K562 (cell line): ENCODE measurements around the gene CNOT11. TPM values are rescaled to one million over a fixed set of nuclear protein-coding genes. Genes with fewer than 3 reads are reported as not detected.

Source experiments
- ATAC-seq: fragments of 200-7000 bp; cut with Tn5 transposase; 3 replicates; pipeline ENCODE4 v1.9.1; 2020; ENCODE audit warnings: moderate library complexity
- BruUV-seq: library from RNA; stranded (reverse); fragments of 400-500 nt; replicated peaks from 2 replicates; lab custom pipeline; 2021; lab: Mats Ljungman, UMichigan
- CTCF ChIA-PET: fragments of 300-600 bp; formaldehyde crosslinking; extraction: SDS; loops from one replicate; lab custom pipeline; 2021; ENCODE audit warnings: low intra/inter-chr PET ratio; lab: Yijun Ruan, JAX
- POLR2A ChIA-PET: fragments of 300-600, 350-650 bp; sonication (Branson Sonifier 250); formaldehyde crosslinking; extraction: SDS; loops from one replicate; lab custom pipeline; 2021; ENCODE audit warnings: antibody characterized with exemption, inconsistent platforms; lab: Yijun Ruan, JAX
- DNase-seq, 4 experiments: peaks; one replicate each; pipeline versions ENCODE4 v3.0.0 to v3.0.0-alpha.2; 2011 to 2018; ENCODE audit warnings: low spot score in 3 of 4, mixed read lengths in 3 of 4; ENCODE audit errors: extremely low read depth in 1 of 4
- FAIRE-seq: peaks from 2 replicates; lab custom pipeline; 2011; peaks lifted over from hg19 to GRCh38; lab: Jason Lieb, UNC
- H2AFZ ChIP-seq: 2 replicates; pipeline ENCODE4 v1.6.0; 2011; ENCODE audit warnings: low read depth, low read length, control low read depth, inconsistent platforms
- H3K27ac ChIP-seq: fragments of 200-600 bp; 3 replicates; pipeline ENCODE4 v1.8.0; 2011; ENCODE audit warnings: low read depth, mild to moderate bottlenecking, control low read depth, inconsistent platforms, low read length, moderate library complexity, mixed read lengths; ENCODE audit errors: extremely low read depth
- H3K27me3 ChIP-seq, 2 experiments: fragments of 300-600 bp in 1 of 2; 2 replicates in 1 of 2; 3 replicates in 1 of 2; pipeline versions ENCODE4 v1.6.0 to v1.8.0; 2011; ENCODE audit warnings: inconsistent platforms in 2 of 2, low read length in 2 of 2, mild to moderate bottlenecking in 1 of 2, mixed read lengths in 1 of 2, moderate library complexity in 1 of 2; ENCODE audit not compliant: control insufficient read depth in 2 of 2, insufficient read depth in 2 of 2
- H3K36me3 ChIP-seq: fragments of 300-600 bp; 3 replicates; pipeline ENCODE4 v1.8.0; 2011; ENCODE audit warnings: mild to moderate bottlenecking, low read length, inconsistent platforms; ENCODE audit not compliant: control insufficient read depth, insufficient read depth
- H3K4me1 ChIP-seq, 2 experiments: fragments of 200-600 bp in 1 of 2; replicated peaks in 1 of 2; 2 replicates in 1 of 2; 3 replicates in 1 of 2; pipeline versions ENCODE4 v1.5.1 to v1.8.0; 2011; ENCODE audit warnings: inconsistent platforms in 2 of 2, low read length in 2 of 2, mild to moderate bottlenecking in 1 of 2, mixed read lengths in 1 of 2, moderate library complexity in 1 of 2; ENCODE audit not compliant: control insufficient read depth in 2 of 2, insufficient read depth in 2 of 2
- H3K4me2 ChIP-seq: 2 replicates; pipeline ENCODE4 v1.6.1; 2011; ENCODE audit warnings: low read length, control low read depth, inconsistent platforms, mixed read lengths; ENCODE audit not compliant: insufficient read depth
- H3K4me3 ChIP-seq: fragments of 200-600 bp; sonication (generic), shearing (Covaris generic); 2 replicates; pipeline ENCODE4 v1.5.1; 2016; ENCODE audit warnings: control low read depth, inconsistent platforms
- H3K79me2 ChIP-seq: fragments of 200-600 bp; 3 replicates; pipeline ENCODE4 v1.8.0; 2011; ENCODE audit warnings: low read length, inconsistent platforms; ENCODE audit not compliant: control insufficient read depth, insufficient read depth
- H3K9ac ChIP-seq, 2 experiments: 2 replicates each; pipeline versions ENCODE4 v1.6.0 to v1.6.1; 2011; ENCODE audit warnings: low read depth in 2 of 2, low read length in 2 of 2, control low read depth in 1 of 2, inconsistent platforms in 1 of 2, mild to moderate bottlenecking in 1 of 2, mixed read lengths in 1 of 2; ENCODE audit not compliant: insufficient read depth in 1 of 2
- H3K9me1 ChIP-seq: one replicate; pipeline ENCODE4 v1.6.0; 2011; ENCODE audit warnings: inconsistent platforms, mild to moderate bottlenecking, low read length, moderate library complexity; ENCODE audit not compliant: control insufficient read depth, insufficient read depth
- H3K9me3 ChIP-seq: replicated peaks from 2 replicates; pipeline ENCODE4 v1.5.1; 2011; ENCODE audit warnings: low read depth, low read length, inconsistent platforms; ENCODE audit not compliant: control insufficient read depth, insufficient read depth
- H4K20me1 ChIP-seq: replicated peaks from 2 replicates; pipeline ENCODE4 v1.6.1; 2011; ENCODE audit warnings: low read length, inconsistent platforms, mixed read lengths; ENCODE audit not compliant: control insufficient read depth, insufficient read depth
- BRF1 ChIP-seq: IDR thresholded peaks from 3 replicates; pipeline ENCODE4 v1.6.1; 2011; ENCODE audit warnings: borderline replicate concordance, mild to moderate bottlenecking; ENCODE audit not compliant: insufficient read length; ENCODE audit errors: extremely low read depth
- CSDE1 ChIP-seq, 2 experiments: fragments of 450-650 bp; IDR thresholded peaks; 2 replicates each; pipeline ENCODE4 v1.6.1; 2016; ENCODE audit warnings: mild to moderate bottlenecking in 1 of 2
- HNRNPH1 ChIP-seq: fragments of 200-400 bp; formaldehyde crosslinking; optimal IDR thresholded peaks from 2 replicates; pipeline ENCODE3; 2017; ENCODE audit warnings: low read depth, mild to moderate bottlenecking, low read length, moderate library complexity
- KAT2B ChIP-seq: IDR thresholded peaks from one replicate; pipeline ENCODE4 v1.6.1; 2012; ENCODE audit warnings: low read depth, mild to moderate bottlenecking, control low read depth, inconsistent platforms, low read length, moderate library complexity
- MNT ChIP-seq, 2 experiments: fragments of 450-650 bp; conservative IDR thresholded peaks; 2 replicates each; pipeline ENCODE4 v1.6.1; 2017; ENCODE audit warnings: mild to moderate bottlenecking in 2 of 2, moderate library complexity in 2 of 2
- ZC3H11A ChIP-seq: IDR thresholded peaks from 2 replicates; pipeline ENCODE4 v1.6.1; 2012; ENCODE audit warnings: low read depth, low read length, improper control_type of control experiment
- WGBS: fragments of 100-300 bp; shearing (Covaris generic); methylation state at CpG from one replicate; pipeline ENCODE4 v1.1.6; 2016; ENCODE audit warnings: low coverage, mixed read lengths; ENCODE audit not compliant: insufficient coverage; ENCODE audit errors: missing lambda C conversion rate; 5-methylcytosine and 5-hydroxymethylcytosine counted together
- in situ Hi-C: fragments of 300-500 bp; cut with MboI; formaldehyde crosslinking; loops from 4 replicates; pipeline ENCODE4 v1.15.0; 2018; ENCODE audit warnings: inconsistent platforms, mixed read lengths
- intact Hi-C: fragments of 100-400 bp; cut with micrococcal nuclease; formaldehyde crosslinking; loops from 2 replicates; pipeline ENCODE4 v1.14.2; 2022
- polyA plus RNA-seq, 8 experiments: library from polyadenylated mRNA; depleted of rRNA in 4 of 8; stranded (reverse) in 5 of 8; unstranded in 3 of 8; fragments of >200 nt; fragmentation: Nextera tagmentation in 2 of 8; fragmentation: Illumina TruSeq in 1 of 8; extraction: Ambion mirVana in 2 of 8; extraction: Trizol in 1 of 8; gene quantifications; 2 replicates each; pipeline versions ENCODE4 v1.2.1 to v1.2.3, GENCODE V29; 2011 to 2014; ENCODE audit warnings: inconsistent platforms in 1 of 8, missing spikeins in 1 of 8
- total RNA-seq, 7 experiments: library from RNA; depleted of rRNA in 6 of 7; stranded (reverse); fragments of >200 nt in 6 of 7; fragmentation: Illumina TruSeq in 2 of 7; extraction: Trizol in 2 of 7; gene quantifications; 2 replicates each; pipeline versions ENCODE4 v1.2.1 to v1.2.3, GENCODE V29; 2011 to 2021; ENCODE audit warnings: low replicate concordance in 1 of 7

Gene CNOT11
- total and polyA plus RNA-seq, 9 of the 15 experiments (the other 6 are each of a cell fraction or from before 2014, with no cell fraction given), result 12.7 to 163 (median 64.2) TPM

DNA sequence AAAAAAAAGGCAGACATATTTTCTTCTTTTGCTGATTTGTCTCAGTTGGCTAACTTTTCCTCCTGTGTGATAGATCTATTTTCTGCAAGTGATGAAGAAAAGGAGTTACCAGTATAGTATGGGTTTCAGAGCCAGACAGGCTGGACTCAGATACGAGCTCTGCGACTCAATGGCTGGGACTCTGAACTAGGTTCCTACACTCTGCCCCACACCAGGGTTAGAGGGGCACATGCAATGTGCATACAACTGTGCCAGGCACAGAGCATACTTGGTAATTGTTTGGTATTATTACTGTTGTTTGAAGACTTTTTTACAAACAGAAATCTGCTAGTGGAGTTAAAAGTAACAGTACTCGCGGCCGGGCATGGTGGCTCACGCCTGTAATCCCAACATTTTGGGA, 34.0 kb downstream of the CNOT11 start:
- CTCF ChIA-PET, result no interaction called here
- POLR2A ChIA-PET, result no interaction called here
- H3K4me3 ChIP-seq, result no peak overlapping the region
- H3K27me3 ChIP-seq, result no peaks in the 10 kb centered on the region
- no peaks in the 10 kb centered on the region for H3K4me1 ChIP-seq
- H3K79me2 ChIP-seq, result no peaks in the 10 kb centered on the region
- H4K20me1 ChIP-seq, result no peaks in the 10 kb centered on the region
- H2AFZ ChIP-seq, result no peak overlapping the region
- no peaks in the 10 kb centered on the region for H3K9me1 ChIP-seq
- no peak overlapping the region for H3K4me2 ChIP-seq
- in situ Hi-C loops (no loop called here), intact Hi-C loops (no loop called here)
- 100% methylated on average over 6 of the region's 6 CpGs for WGBS
- BruUV-seq, result no TSS peak
- no peak for FAIRE-seq
- TF ChIP-seq MNT (conservative IDR thresholded peaks at IDR 0.05) (no peak), ZC3H11A (no peak), HNRNPH1 (no peak), KAT2B (no peak), CSDE1 (IDR thresholded peaks at IDR 0.05) (no peak), BRF1 (no peak)
- no peaks in the 10 kb centered on the region for H3K9me3 ChIP-seq
- H3K9ac ChIP-seq, result no peak overlapping the region
- no peak for ATAC-seq
- no peak overlapping the region for H3K27ac ChIP-seq
- H3K36me3 ChIP-seq, result peaks cover 73% of the 10 kb centered on the region
- DNase-seq, result no peak
